Measurements from ENCODE around the gene USP31.

The USP31 gene

GRCh38 chr16:23085949-23086348 lies 63.3 kb downstream of the USP31 start:
- DNase-seq (ENCODE audit: insufficient read length) (no peak), FAIRE-seq (no peak)
- TF ChIP-seq POLR2AphosphoS5 (IDR thresholded peaks at IDR 0.05; ENCODE audit: low read depth, low read length): no peak
- no peak for TF ChIP-seq POLR2A (IDR thresholded peaks at IDR 0.05; ENCODE audit: low read depth, low read length)
- TF ChIP-seq TAF1 (IDR thresholded peaks at IDR 0.05; ENCODE audit: borderline replicate concordance, low read depth, low read length): no peak

GRCh38 chr16:23082161-23082788 lies 67.0 kb downstream of the USP31 start:
- no peak for DNase-seq (ENCODE audit: insufficient read length)
- TF ChIP-seq POLR2A (IDR thresholded peaks at IDR 0.05; ENCODE audit: low read depth, low read length) (no peak), POLR2AphosphoS5 (IDR thresholded peaks at IDR 0.05; ENCODE audit: low read depth, low read length) (no peak), TAF1 (IDR thresholded peaks at IDR 0.05; ENCODE audit: borderline replicate concordance, low read depth, low read length) (no peak)
- no peak for FAIRE-seq

GRCh38 chr16:23081675-23082119 lies 67.6 kb downstream of the USP31 start:
- FAIRE-seq (no peak), DNase-seq (ENCODE audit: insufficient read length) (no peak)
- TF ChIP-seq TAF1 (IDR thresholded peaks at IDR 0.05; ENCODE audit: borderline replicate concordance, low read depth, low read length) (no peak), POLR2AphosphoS5 (IDR thresholded peaks at IDR 0.05; ENCODE audit: low read depth, low read length) (no peak), POLR2A (IDR thresholded peaks at IDR 0.05; ENCODE audit: low read depth, low read length) (no peak)

- TF ChIP-seq POLR2AphosphoS5 (IDR thresholded peaks at IDR 0.05; ENCODE audit: low read depth, low read length) (no peak), POLR2A (IDR thresholded peaks at IDR 0.05; ENCODE audit: low read depth, low read length) (no peak), TAF1 (IDR thresholded peaks at IDR 0.05; ENCODE audit: borderline replicate concordance, low read depth, low read length) (no peak)
- no peak for DNase-seq (ENCODE audit: insufficient read length)
- no peak for FAIRE-seq
These were observed 68.5 kb downstream of the USP31 start for GRCh38 chr16:23080747-23081146.

- TF ChIP-seq POLR2AphosphoS5 (IDR thresholded peaks at IDR 0.05; ENCODE audit: low read depth, low read length): no peak
- TF ChIP-seq TAF1 (IDR thresholded peaks at IDR 0.05; ENCODE audit: borderline replicate concordance, low read depth, low read length): no peak
- TF ChIP-seq POLR2A (IDR thresholded peaks at IDR 0.05; ENCODE audit: low read depth, low read length): no peak
- no peak for FAIRE-seq
- no peak for DNase-seq (ENCODE audit: insufficient read length)
These were observed 68.9 kb downstream of the USP31 start for GRCh38 chr16:23080329-23080728.

GRCh38 chr16:23079675-23080301 lies 69.5 kb downstream of the USP31 start:
- DNase-seq (ENCODE audit: insufficient read length): no peak
- TF ChIP-seq TAF1 (IDR thresholded peaks at IDR 0.05; ENCODE audit: borderline replicate concordance, low read depth, low read length): no peak
- no peak for TF ChIP-seq POLR2AphosphoS5 (IDR thresholded peaks at IDR 0.05; ENCODE audit: low read depth, low read length)
- TF ChIP-seq POLR2A (IDR thresholded peaks at IDR 0.05; ENCODE audit: low read depth, low read length): no peak
- no peak for FAIRE-seq

GRCh38 chr16:23074423-23074822 lies 74.8 kb downstream of the USP31 start:
- DNase-seq (ENCODE audit: insufficient read length): no peak
- no peak for FAIRE-seq
- TF ChIP-seq TAF1 (IDR thresholded peaks at IDR 0.05; ENCODE audit: borderline replicate concordance, low read depth, low read length) (no peak), POLR2A (IDR thresholded peaks at IDR 0.05; ENCODE audit: low read depth, low read length) (no peak), POLR2AphosphoS5 (IDR thresholded peaks at IDR 0.05; ENCODE audit: low read depth, low read length) (no peak)

- FAIRE-seq: no peak
- no peak for DNase-seq (ENCODE audit: insufficient read length)
These were observed 76.3 kb downstream of the USP31 start for GRCh38 chr16:23072769-23073549.

GRCh38 chr16:23072084-23072599 lies 77.1 kb downstream of the USP31 start:
- FAIRE-seq: no peak
- no peak for DNase-seq (ENCODE audit: insufficient read length)
- TF ChIP-seq POLR2A (IDR thresholded peaks at IDR 0.05; ENCODE audit: low read depth, low read length): no peak

More at GRCh38 chr16:23072769-23073549, 76.3 kb downstream of the USP31 start:
- TF ChIP-seq POLR2AphosphoS5 (IDR thresholded peaks at IDR 0.05; ENCODE audit: low read depth, low read length): no peak
- TF ChIP-seq POLR2A (IDR thresholded peaks at IDR 0.05; ENCODE audit: low read depth, low read length): no peak
- no peak for TF ChIP-seq TAF1 (IDR thresholded peaks at IDR 0.05; ENCODE audit: borderline replicate concordance, low read depth, low read length)

- TF ChIP-seq POLR2A (IDR thresholded peaks at IDR 0.05; ENCODE audit: low read depth, low read length): no peak
- TF ChIP-seq POLR2AphosphoS5 (IDR thresholded peaks at IDR 0.05; ENCODE audit: low read depth, low read length): no peak
- TF ChIP-seq TAF1 (IDR thresholded peaks at IDR 0.05; ENCODE audit: borderline replicate concordance, low read depth, low read length): no peak
- FAIRE-seq (no peak), DNase-seq (ENCODE audit: insufficient read length) (no peak)
These were observed 77.8 kb downstream of the USP31 start for GRCh38 chr16:23071196-23072083.

GRCh38 chr16:23069844-23070243 lies 79.4 kb downstream of the USP31 start:
- TF ChIP-seq TAF1 (IDR thresholded peaks at IDR 0.05; ENCODE audit: borderline replicate concordance, low read depth, low read length): no peak
- TF ChIP-seq POLR2A (IDR thresholded peaks at IDR 0.05; ENCODE audit: low read depth, low read length): no peak
- TF ChIP-seq POLR2AphosphoS5 (IDR thresholded peaks at IDR 0.05; ENCODE audit: low read depth, low read length): no peak
- no peak for DNase-seq (ENCODE audit: insufficient read length)
- no peak for FAIRE-seq
